OCI-M1 (cell line): ENCODE measurements around the gene CILP2.
A peak's percentile ranks its signal among the peaks of the same experiment; 100 is the strongest.

Experiments
- DNase-seq: peaks from one replicate; lab custom pipeline; 2025; lab: John Stamatoyannopoulos, UW

The CILP2 gene

GRCh38 chr19:19504754-19505668 lies 33.1 kb upstream of the CILP2 start:
- no peak for DNase-seq

- DNase-seq: no peak
Measured at GRCh38 chr19:19505669-19506326, 32.3 kb upstream of the CILP2 start.

- no peak for DNase-seq
Measured at GRCh38 chr19:19506592-19506991, 31.5 kb upstream of the CILP2 start.

- no peak for DNase-seq
Measured at GRCh38 chr19:19507354-19507753, 30.7 kb upstream of the CILP2 start.

GRCh38 chr19:19508217-19508616 lies 29.8 kb upstream of the CILP2 start:
- DNase-seq: no peak

- no peak for DNase-seq
Measured at GRCh38 chr19:19510432-19510831, 27.6 kb upstream of the CILP2 start.

- DNase-seq: no peak
Measured at GRCh38 chr19:19513682-19514081, 24.4 kb upstream of the CILP2 start.

- no peak for DNase-seq
Measured at GRCh38 chr19:19514215-19514657, 23.8 kb upstream of the CILP2 start.

GRCh38 chr19:19514881-19515641 lies 23.0 kb upstream of the CILP2 start, which contains the start of gene TSSK6:
TSSK6 (minus strand) TSS chr19:19515548; CDS start chr19:19515427, 121 bp downstream.
- DNase-seq: no peak

GRCh38 chr19:19515642-19516519 lies 22.2 kb upstream of the CILP2 start, which contains the start of gene NDUFA13:
NDUFA13 (plus strand) TSS chr19:19516225; CDS start chr19:19516239, 14 bp downstream.
- peak; percentile 100 for DNase-seq

GRCh38 chr19:19517235-19517619 lies 20.8 kb upstream of the CILP2 start:
- DNase-seq: no peak

- DNase-seq: no peak
Measured at GRCh38 chr19:19520989-19521388, 17.1 kb upstream of the CILP2 start.

GRCh38 chr19:19523177-19523576 lies 14.9 kb upstream of the CILP2 start:
- DNase-seq: no peak

GRCh38 chr19:19524053-19524452 lies 14.0 kb upstream of the CILP2 start:
- no peak for DNase-seq

GRCh38 chr19:19525611-19526380 lies 12.3 kb upstream of the CILP2 start:
- no peak for DNase-seq

GRCh38 chr19:19526581-19527370 lies 11.3 kb upstream of the CILP2 start:
- no peak for DNase-seq

GRCh38 chr19:19527371-19527656 lies 10.8 kb upstream of the CILP2 start:
- no peak for DNase-seq

GRCh38 chr19:19527674-19528625 lies 10.1 kb upstream of the CILP2 start:
- DNase-seq: no peak
